Mammary epithelial cell (primary cell): ENCODE results near the gene ERBIN.

Experiments used
- CTCF ChIP-seq, 2 donors: IDR thresholded peaks in 1 of 2; conservative IDR thresholded peaks in 1 of 2; 2 replicates each; pipeline ENCODE4 v1.5.1; 2011 to 2012; ENCODE audit warnings: inconsistent platforms in 2 of 2, low read length in 2 of 2, mild to moderate bottlenecking in 2 of 2, control low read depth in 1 of 2, low read depth in 1 of 2; ENCODE audit not compliant: insufficient read depth in 1 of 2; ENCODE audit errors: extremely low read depth in 1 of 2
- EZH2 ChIP-seq: IDR thresholded peaks from 2 replicates; pipeline ENCODE4 v1.6.1; 2012; ENCODE audit warnings: low read length, inconsistent platforms, borderline replicate concordance

- TF ChIP-seq CTCF (conservative IDR thresholded peaks at IDR 0.05 in 1 of 2, IDR thresholded peaks at IDR 0.05 in 1 of 2; ENCODE audit: extremely low read depth in 1 of 2, insufficient read depth in 1 of 2, low read depth in 1 of 2, low read length in 2 of 2) = no peak
- no peak for TF ChIP-seq EZH2
Measured at GRCh38 chr5:65906256-65906655, 20.1 kb upstream of the ERBIN start.
